Stimulated activated CD4-positive, alpha-beta T cell treated with anti-CD3 and anti-CD28 coated beads, Interleukin-15, amount 100 ng/mL, for 24 hours (primary cell): ENCODE data around the gene ELF2.
"Not testable (repeated sequence)": the region's sequence is repeated elsewhere in the genome, so short reads cannot be mapped to it uniquely, and the experiment has no call there.

Experiments used
- DNase-seq: peaks from one replicate; pipeline ENCODE4 v3.0.0-alpha.2; 2020

ELF2 gene

GRCh38 chr4:139142087-139142486 lies 34.9 kb downstream of the ELF2 start:
- no peak for DNase-seq

GRCh38 chr4:139137763-139138162 lies 39.3 kb downstream of the ELF2 start:
- no peak for DNase-seq

GRCh38 chr4:139134403-139134802 lies 42.6 kb downstream of the ELF2 start:
- DNase-seq: no peak

- DNase-seq: no peak
Observed at GRCh38 chr4:139131209-139131870, 45.7 kb downstream of the ELF2 start.

GRCh38 chr4:139129206-139129605 lies 47.8 kb downstream of the ELF2 start:
- no peak for DNase-seq

GRCh38 chr4:139126898-139127297 lies 50.1 kb downstream of the ELF2 start:
- no peak for DNase-seq

GRCh38 chr4:139123910-139124309 lies 53.1 kb downstream of the ELF2 start:
- no peak for DNase-seq

- DNase-seq: no peak
Observed at GRCh38 chr4:139118365-139118764, 58.7 kb downstream of the ELF2 start.

- DNase-seq: no peak
Observed at GRCh38 chr4:139115226-139115625, 61.8 kb downstream of the ELF2 start.

- DNase-seq: not testable (repeated sequence)
Observed at GRCh38 chr4:139114795-139115194, 62.2 kb downstream of the ELF2 start.

- no peak for DNase-seq
Observed at GRCh38 chr4:139112650-139113049, 64.4 kb downstream of the ELF2 start.

- DNase-seq: no peak
Observed at GRCh38 chr4:139108567-139109128, 68.4 kb downstream of the ELF2 start.

- DNase-seq: peak; percentile 81
Observed at GRCh38 chr4:139099366-139099982, 77.5 kb downstream of the ELF2 start.

GRCh38 chr4:139092271-139092670 lies 84.7 kb downstream of the ELF2 start:
- no peak for DNase-seq

- DNase-seq: no peak
Observed at GRCh38 chr4:139085141-139085540, 91.9 kb downstream of the ELF2 start.

- DNase-seq: no peak
Observed at GRCh38 chr4:139084804-139085093, 92.3 kb downstream of the ELF2 start.

GRCh38 chr4:139083956-139084803 lies 92.8 kb downstream of the ELF2 start:
- DNase-seq: peak; percentile 92

- DNase-seq: peak; percentile 70
Observed at GRCh38 chr4:139083607-139083955, 93.4 kb downstream of the ELF2 start.

GRCh38 chr4:139082750-139083606 lies 94.0 kb downstream of the ELF2 start:
- DNase-seq: peak; percentile 94

GRCh38 chr4:139078926-139079325 lies 98.1 kb downstream of the ELF2 start:
- no peak for DNase-seq

GRCh38 chr4:139077567-139078355 lies 99.3 kb downstream of the ELF2 start:
- DNase-seq: no peak
